HG03108 (cell line): ENCODE results near the gene RLIM.
"Not testable (repeated sequence)": the region's sequence is repeated elsewhere in the genome, so short reads cannot be mapped to it uniquely, and the experiment has no call there.

ENCODE experiments used
- ATAC-seq: cut with Tn5 transposase; IDR thresholded peaks from one replicate; pipeline ENCODE4 v1.9.1; 2021; ENCODE audit warnings: moderate library complexity; ENCODE audit not compliant: unreplicated experiment

The RLIM gene, protein sequence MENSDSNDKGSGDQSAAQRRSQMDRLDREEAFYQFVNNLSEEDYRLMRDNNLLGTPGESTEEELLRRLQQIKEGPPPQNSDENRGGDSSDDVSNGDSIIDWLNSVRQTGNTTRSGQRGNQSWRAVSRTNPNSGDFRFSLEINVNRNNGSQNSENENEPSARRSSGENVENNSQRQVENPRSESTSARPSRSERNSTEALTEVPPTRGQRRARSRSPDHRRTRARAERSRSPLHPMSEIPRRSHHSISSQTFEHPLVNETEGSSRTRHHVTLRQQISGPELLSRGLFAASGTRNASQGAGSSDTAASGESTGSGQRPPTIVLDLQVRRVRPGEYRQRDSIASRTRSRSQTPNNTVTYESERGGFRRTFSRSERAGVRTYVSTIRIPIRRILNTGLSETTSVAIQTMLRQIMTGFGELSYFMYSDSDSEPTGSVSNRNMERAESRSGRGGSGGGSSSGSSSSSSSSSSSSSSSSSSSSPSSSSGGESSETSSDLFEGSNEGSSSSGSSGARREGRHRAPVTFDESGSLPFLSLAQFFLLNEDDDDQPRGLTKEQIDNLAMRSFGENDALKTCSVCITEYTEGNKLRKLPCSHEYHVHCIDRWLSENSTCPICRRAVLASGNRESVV

DNA sequence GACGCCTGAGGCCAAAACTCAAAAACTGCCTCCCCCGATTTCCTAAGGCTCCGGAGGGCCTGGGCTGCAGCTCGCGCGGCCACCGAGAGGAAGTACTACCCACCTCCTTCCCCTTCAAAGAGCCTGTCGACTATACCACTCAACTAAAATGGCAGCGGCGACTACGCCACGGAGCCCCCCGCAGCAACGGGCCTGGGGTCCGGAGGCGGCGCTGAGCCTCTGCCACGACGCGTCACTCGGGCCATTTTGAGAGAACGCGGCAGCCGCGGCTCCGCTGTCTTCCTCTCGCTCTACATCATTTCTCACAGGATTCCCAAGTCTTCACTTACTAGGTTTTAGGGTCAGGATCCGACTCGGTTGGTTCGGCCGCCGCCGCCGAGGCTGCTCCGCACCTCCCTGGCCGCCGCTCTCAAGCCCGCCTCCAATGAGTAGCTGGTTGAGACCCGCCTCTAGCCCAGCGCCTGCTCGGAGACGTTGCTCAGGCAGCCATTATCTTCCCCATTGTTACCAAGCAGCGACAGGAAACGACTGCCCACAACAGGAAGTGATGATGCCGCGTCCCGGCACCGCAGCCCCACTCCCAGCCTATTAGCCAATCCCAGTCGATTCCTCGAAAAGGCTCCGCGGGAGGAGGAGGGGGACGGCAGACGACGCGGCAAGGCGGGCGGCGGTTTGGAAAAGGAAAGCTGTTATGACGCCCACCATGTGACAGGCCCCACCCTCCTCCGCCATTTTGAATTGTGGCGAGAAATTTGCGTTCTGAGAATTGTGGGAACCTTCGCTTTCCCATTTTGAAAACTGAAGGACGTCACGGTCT is at the start of gene RLIM:
RLIM (minus strand) TSS at position 532 of the 817 bp plus-strand sequence. CDS start 18,647 bp downstream, outside the sequence.
- peak; percentile 95 for ATAC-seq

DNA sequence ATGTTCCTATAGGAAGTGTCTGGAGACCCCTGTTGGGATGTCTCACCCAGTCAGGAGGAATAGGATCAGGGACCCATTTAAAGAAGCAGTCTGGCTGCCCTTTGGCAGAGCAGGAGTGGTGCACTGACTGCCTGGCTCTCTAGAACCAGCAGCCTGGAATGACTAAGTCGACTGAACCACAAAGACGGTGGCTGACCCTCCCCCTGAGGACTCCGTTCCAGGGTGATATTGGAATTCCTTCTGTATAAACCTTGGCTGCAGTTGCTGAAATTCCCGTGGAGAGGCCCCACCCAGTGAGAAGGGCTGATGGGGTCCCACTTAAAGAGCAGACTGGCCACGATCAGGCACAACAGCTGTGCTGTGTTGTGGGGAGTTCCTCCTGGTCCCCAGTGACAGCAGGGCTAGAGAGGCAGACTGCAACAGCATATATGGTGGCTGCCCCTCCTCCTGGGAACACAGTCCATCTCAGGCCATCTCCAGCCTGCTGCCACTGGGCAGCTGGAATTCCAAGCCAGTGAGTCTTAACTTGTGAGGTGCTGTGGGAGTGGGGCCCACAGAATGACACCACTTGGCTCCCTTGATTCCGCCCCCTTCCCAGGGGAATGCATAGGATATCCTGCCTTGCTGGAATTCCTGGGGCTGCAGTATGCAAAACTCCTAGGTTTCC is 41.8 kb upstream of the RLIM start:
- no peak for ATAC-seq

DNA sequence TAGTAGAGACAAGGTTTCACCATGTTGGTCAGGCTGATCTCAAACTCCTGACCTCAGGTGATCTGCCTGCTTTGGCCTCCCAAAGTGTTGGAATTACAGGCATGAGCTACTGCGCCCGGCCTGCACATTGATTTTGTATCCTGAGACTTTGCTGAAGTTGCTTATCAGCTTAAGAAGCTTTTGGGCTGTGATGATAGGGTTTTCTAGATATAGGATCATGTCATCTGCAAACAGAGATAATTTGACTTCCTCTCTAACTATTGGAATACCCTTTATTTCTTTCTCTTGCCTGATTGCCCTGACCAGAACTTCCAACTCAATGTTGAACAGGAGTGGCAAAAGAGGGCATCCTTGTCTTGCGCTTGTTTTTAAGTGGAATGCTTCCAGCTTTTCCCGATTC is 40.5 kb upstream of the RLIM start:
- ATAC-seq = not testable (repeated sequence)

DNA sequence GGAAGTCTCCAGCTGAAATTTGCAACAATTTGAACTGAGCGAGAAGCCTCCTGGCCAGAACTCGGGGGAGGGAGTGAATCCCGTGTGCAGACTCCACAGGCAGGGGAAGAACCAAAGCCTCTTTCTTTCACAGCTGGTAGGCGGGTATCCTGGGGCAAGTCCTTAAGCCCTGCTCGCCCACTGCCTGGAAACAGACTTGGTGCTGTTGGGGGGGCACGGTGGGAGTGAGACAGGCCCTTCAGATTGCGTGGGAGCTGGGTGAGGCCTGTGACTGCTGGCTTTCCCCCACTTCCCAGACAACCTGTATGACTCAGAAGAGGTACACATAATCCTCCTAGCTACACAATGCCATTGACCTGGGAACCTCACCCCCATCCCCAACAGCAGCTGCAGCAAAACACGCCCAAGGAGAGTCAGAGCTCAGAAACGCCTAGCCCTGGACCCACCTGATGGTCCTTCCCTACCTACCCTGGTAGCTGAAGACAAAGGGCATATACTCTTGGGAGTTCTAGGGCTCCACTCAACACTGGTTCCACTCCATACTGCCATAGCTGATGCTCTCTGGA is 22.4 kb upstream of the RLIM start:
- ATAC-seq = no peak

DNA sequence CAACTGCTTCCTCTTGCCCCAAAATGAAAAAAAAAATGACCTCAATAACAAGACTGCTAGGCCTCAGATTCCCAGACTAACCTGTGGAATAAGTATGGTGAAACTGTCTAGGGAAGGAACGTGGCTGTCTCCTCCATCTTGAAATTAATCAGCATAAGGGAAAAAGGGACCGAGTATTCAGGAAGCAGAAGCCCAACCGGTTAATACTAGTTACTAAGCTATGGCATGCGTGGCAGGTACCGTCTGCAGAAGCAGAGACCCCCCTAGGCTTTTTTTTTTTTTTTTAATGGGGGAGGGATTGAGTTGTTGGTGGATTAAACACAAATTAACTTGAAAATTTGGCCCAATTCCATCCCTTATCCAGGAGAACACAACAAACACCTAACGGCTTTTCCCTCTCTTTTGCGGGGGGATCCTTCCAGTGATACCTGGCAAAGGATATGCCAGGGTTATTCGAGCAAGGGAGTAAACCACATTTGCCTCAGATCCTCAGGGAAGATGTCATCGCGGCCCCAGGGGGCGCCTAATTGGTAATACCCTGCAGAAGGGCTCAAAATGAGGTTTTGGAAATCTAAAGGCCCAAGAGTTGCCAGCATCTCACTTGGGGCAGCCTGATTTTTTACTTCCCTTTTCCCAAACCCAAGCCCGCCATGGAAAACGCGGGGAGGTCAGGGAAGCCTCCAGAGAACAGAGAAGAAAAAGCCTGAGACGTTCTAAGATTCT is 893 bp downstream of the RLIM start:
- no peak for ATAC-seq

DNA sequence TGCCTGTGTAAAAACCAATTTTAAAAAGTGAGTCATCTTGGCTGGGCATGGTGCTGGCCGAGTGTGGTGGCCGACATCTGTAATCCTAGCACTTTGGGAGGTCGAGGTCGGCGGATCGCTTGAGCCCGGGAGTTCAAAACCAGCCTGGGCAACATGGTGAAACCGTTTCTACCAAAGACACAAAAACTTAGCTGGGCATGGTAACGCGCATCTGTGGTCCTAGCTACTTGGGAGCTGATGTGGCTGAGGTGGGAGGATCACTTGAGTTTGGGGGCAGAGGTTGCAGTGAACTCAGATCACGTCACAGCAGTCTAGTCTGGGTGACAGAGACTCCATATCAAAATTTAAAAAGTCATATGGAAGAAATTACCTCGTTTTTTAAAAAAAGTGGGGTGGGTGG is 7.6 kb downstream of the RLIM start:
- no peak for ATAC-seq

DNA sequence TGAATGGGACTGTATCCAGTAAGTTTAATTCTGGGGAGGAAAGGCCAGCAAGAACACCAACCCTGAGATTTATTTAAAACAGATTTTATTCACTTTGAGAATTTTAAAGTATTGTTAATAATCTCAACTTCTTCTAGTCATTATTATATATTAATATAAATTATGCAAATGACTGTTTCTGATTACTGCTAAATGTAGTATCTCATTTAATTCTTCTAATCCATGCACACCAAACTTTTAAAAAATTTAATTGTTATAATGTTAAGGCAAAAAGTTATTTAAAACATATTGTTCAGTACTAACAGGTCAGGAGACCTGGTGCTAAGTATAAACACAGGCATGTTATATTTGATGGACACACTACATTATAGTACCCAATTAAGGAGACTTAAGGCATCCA is 8.1 kb downstream of the RLIM start:
- ATAC-seq = no peak

DNA sequence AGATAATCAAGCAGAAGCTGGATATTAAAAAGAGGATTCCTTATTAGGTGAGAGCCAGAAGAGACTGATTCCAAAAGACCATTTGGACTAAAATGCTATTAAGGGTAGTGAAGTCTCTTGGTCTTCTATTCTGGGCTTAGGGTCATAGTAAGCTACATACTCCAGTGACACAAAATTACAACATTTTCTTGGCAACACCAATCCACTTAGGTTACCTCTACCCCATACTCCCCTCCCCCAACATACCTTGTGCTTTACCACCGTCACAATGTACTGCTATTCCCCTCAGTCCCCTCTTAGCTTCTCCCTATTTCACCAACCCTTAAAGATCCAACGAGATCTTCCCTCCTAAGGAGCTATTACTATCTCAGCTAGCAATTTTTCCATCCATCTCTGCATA is 11.4 kb downstream of the RLIM start:
- ATAC-seq = no peak

DNA sequence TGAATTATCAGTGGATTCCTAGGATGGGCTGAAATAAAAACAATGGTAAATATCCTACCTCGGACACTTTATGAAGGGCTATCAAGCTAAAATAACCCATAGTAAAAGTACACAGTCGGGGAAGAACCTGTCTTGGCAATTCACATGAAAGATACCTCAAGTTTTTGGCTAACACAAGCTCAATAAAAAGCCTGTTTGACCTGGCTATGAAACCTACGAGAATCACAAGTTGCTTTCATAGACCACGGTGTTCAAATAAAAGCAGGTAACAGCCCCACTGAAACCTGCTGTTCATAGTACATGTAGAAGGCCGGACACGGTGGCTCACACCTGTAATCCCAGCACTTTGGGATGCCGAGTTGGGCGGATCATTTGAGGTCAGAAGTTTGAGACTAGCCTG is 12.3 kb downstream of the RLIM start:
- ATAC-seq = no peak

DNA sequence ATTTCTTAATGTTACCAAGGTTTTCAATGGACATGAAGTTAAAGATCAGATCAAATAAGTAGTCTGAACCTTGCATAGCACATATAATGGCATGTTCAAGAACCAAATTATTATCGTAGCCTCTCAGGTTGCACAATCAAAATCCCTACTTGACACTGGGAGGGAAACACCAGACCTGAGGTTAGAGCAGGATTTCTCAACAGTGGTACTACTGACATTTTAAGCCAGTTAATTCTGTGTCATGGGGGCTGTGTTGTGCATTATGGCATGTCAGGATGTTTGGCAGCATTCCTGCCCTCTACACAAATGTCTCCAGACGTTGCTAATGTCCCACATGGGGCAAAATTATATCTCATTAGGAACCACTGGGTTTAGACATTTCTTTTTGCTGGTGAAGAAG is 20.8 kb downstream of the RLIM start:
- no peak for ATAC-seq

DNA sequence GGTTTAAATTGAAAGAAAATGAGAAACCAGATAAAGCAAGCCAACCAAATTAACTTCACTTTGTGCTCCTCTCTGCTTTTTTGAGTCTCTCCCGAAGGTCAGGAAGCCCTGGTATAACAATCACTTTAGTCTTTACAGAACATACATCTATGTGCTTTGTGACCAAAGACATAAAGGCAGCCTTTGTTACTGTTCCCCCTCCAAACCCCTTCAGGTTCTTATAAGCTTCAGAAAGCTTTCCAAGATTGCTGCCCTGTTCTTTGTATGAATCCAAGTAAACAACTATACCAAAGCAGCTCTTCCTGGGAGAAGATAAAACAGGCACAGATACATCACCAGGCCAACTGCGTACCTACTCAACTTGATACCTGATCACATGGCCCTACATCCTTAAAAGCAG is 28.7 kb downstream of the RLIM start:
- ATAC-seq = no peak

DNA sequence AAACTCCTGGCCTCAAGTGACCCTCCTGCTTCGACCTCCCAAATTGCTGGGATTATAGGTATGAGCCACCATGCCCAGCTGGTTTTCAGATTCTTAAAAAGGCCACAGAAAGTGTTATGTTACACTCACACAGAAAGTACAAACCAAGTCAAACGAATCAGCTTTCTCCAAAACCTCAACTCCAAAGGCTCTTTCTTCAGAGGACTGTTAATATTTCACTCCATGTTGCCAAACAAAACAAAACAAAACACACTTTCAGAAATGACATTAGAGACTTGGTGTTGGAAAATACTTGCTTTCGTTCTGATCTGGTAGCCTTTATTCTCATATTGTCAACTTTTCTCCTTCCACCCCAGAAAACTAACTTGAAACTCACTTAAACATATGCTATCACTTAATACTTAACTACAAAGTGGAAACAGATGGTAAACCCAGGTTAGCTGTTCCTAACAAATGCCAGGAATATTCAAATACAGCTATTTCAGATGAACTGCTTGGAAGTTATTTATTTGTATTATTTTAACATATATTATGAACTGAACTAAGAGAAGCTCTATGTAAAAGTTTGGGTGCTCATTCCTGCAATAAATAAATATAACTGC is 34.7 kb downstream of the RLIM start:
- no peak for ATAC-seq

DNA sequence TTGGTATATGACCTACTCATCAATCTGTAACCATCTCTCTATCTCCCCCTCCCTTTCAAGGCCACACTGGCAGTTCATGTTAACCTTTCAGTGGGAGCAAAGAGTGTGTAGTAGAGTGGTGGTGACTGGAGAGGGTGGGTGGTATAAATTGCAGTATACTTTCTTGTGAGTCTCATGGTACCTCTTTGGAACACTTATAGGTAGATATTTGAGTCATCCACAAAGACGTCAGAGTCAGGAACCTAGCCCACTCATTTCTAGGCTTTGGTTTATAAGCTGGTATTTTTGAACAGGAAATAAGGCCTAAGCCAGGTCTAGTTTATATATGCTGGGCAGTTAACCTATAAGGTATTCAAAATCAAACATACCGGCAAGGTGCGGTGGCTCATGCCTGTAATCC is 36.3 kb downstream of the RLIM start:
- no peak for ATAC-seq

DNA sequence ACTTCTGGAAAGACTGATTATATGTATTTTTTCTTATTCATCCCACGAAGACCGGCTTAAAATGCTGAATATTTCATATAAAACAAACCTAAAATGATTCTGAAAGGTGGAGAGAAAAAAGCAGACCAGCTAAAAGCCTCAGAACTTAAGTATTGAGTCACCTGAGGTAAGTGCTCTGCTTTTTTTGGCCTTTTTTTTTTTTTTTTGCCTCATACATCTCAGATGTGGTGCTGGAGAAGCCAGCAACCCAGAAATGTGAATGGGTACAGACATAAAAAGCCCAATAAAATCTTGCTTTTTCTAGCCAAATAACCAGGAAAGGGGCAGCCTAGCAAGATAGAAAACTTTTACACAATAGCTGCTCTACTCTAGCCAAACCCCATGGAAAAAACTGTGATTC is 57.0 kb downstream of the RLIM start:
- ATAC-seq = no peak

DNA sequence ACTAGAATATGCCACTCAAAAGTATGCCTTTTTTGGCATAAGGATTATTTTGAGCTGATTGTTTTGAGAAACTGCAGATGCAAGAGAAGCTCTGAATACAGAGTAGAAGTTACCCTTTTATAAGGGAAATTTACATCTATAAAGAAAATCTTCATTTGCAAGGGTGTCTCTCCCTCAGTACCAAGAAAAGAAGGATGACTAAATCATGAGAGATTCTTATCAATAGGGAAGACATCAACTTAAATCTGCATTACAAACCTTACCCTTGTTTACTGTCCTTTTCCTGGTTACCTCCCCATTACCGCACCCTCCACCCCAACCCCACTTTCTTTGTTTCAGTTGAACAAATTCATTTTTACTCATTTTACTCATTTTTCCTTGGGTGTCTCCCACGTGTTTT is 62.5 kb downstream of the RLIM start:
- ATAC-seq = no peak

DNA sequence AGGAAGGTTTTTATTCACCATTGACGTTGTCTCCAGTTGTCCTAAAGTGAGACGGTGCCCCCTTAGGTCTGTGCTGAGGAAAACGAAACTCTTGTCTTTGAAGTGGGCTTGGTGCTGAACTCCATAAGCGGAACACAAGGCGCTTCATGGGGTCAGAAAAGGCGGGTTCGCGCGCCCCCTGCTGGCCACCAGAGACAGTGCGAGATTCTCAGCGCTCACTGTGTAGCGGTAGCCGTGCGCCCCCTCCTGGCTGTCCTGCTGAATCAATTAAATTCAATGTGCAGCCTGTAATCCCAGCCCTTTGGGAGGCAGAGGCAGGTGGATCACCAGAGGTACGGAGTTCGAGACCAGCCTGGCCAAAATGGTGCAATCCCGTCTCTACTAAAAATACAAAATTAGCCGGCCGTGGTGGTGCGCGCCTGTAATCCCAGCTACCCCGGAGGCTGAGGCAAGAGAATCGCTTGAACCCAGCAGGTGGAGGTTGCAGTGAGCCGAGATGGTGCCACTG is 64.1 kb downstream of the RLIM start:
- ATAC-seq = peak; percentile 68

DNA sequence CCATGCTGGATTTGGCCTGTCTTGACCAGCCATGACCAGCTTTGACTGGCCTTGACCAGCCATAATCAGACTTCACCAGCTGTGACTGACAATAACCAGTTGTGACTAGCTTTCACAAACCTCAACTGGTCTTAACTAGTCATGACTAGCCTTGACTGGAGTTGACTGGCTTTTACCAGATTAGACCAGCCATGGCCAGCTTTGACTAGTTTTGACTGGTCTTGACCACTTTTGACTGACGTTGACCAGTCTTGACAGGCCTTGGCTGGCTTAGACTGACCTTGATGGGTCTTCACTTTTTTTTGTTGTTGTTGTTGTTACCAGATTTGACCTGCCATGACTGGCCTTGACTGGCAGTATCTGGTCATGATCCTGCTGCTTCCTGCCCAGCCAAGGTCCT is 67.4 kb downstream of the RLIM start:
- ATAC-seq = no peak

DNA sequence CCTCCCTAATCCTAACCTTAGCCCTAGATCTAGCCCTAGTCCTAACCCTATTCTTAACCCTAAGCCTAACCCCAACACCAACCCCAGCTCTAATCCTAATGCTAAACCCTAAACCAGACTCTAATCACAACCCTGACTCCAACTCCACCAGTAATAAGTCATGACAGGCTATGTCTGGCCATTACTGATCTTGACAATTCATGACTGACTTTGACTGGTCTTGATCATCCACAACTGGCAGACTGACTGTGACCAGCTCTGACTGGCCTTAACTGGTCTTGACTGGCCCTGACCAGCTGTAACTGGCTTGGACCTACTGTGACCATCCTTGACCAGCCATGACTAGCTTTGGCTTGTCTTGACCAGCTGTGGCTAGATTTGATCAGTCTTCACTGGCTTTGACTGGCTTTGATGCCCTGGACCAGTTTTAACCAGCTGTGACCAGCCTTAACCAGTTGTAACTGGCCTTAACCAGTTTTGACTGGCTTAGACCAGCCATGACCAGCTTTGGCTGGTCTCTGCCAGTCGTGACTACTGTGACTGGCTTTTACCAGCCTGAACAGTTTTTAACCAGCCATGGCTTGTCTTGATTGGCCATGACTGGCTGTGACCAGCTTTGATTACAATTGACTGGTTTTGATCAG is 68.4 kb downstream of the RLIM start:
- no peak for ATAC-seq

DNA sequence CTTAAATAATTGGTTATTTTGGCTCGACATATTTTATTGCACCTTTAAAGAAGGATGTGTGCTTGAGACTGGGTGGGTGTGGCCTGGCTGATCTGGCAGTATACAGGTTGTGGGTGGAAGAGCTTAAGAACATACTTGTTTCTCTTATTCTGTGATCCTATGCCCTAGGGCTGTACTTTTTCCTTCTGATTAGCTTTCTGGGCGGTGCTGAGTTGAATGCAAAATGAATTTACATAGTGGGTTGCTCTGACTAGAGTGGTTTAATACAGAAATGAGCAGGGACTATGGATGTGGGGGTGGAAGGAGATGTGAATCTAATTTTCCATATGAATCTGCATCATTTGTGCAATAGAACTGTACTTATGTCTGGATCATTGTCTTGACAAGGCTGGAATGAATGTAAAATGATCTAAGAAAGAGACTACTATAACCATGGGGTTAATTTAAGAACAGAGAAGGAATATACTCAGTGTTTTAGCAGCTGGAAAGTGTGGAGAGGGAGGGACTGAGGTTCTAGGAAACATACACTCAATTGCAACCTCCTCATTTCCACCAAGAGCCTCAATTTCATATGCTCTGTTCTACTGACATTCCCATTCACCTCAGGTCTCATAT is 73.7 kb downstream of the RLIM start:
- ATAC-seq = no peak
